ENCODE measurements around the gene CEP192. TPM values are rescaled to one million over a fixed set of nuclear protein-coding genes. Genes with fewer than 3 reads are reported as not detected.

Gene CEP192
- total and polyA plus RNA-seq, 2 of the 13 experiments (the other 11 are each of a cell fraction or from before 2014, with no cell fraction given): 15.3 to 24.7 TPM

DNA sequence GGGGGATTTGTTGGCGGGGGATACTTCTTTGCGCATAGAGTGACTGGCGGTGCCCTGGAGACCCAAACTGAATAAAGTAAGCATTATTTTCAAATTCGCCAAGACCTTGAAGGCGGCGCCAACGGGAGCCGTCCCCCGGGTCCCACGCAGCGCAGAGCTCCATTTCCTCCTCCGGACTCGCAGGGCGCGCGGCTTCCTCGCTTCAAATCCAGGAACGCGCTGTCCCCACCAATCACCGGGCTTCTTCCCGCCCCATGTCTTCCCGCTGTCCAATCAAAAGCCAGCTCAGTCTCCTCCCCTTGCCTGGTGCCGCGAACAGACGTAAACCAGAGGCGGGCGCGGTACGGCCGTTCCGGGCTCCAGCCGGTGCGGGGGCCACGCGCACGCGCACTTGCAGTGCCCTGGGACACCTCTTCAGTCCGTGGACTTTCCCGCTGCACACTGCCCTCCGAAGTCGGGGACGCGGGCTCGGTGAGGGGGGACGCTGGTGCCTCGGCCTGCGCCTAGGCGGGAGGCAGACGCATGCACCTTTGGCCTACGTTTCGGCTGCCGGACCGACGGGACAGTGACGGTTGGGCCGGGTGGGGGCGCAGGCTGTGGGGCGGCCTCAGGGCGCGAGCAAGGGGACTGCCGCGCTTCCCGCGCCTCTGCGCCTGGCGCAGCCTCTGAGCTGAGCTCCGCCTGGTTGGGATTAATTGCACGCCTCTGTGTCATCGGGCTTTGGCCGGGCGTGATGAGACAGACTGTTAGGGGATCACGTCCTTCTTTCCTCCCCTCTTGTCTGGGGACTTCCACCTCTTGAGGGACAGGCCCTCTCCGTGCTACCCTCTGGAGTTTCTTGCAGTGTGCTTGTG, at the start of gene CEP192 (continued):
- TF ChIP-seq DPF2 (CRISPR knock-in tag; IDR thresholded peaks at IDR 0.05; ENCODE audit: borderline replicate concordance, low read depth) (no peak), GTF2F1 (IDR thresholded peaks at IDR 0.05; ENCODE audit: low read length) (no peak), CSRNP1 (CRISPR knock-in tag; IDR thresholded peaks at IDR 0.05) (peak; percentile 96; the same call in 1 of the 2 replicates), ZNF660 (CRISPR knock-in tag; IDR thresholded peaks at IDR 0.05; ENCODE audit: borderline replicate concordance, low read depth) (no peak; the same call in 1 of the 2 replicates), CCAR2 (optimal IDR thresholded peaks at IDR 0.05; ENCODE audit: low read depth, low read length) (no peak), CENPBD1 (CRISPR knock-in tag; IDR thresholded peaks at IDR 0.05; ENCODE audit: borderline replicate concordance, low read depth) (no peak), ZNF550 (CRISPR knock-in tag; IDR thresholded peaks at IDR 0.05; ENCODE audit: borderline replicate concordance) (0 out of 2 replicates have a peak, but pooled peaks have one; percentile 51), MED8 (CRISPR knock-in tag; IDR thresholded peaks at IDR 0.05; ENCODE audit: insufficient replicate concordance) (peak; percentile 77), YEATS2 (CRISPR knock-in tag; IDR thresholded peaks at IDR 0.05; ENCODE audit: borderline replicate concordance) (peak; percentile 87), ZNF800 (CRISPR knock-in tag; IDR thresholded peaks at IDR 0.05) (peak; percentile 93), ZFP62 (CRISPR knock-in tag; IDR thresholded peaks at IDR 0.05) (no peak), ZNF790 (CRISPR knock-in tag; IDR thresholded peaks at IDR 0.05; ENCODE audit: borderline replicate concordance) (no peak), SCMH1 (CRISPR knock-in tag; IDR thresholded peaks at IDR 0.05; ENCODE audit: borderline replicate concordance) (no peak), CAMTA2 (CRISPR knock-in tag; IDR thresholded peaks at IDR 0.05; ENCODE audit: borderline replicate concordance) (peak; percentile 88), ZNF678 (CRISPR knock-in tag; IDR thresholded peaks at IDR 0.05) (no peak; the same call in none of the 2 replicates), AFF4 (CRISPR knock-in tag; IDR thresholded peaks at IDR 0.05) (peak; percentile 76; the same call in 1 of the 2 replicates), ERF (CRISPR knock-in tag; IDR thresholded peaks at IDR 0.05) (no peak), SIX4 (CRISPR knock-in tag; IDR thresholded peaks at IDR 0.05) (no peak)

Data from HepG2 (cell line).